Stimulated activated CD8-positive, alpha-beta memory T cell treated with anti-CD3 and anti-CD28 coated beads, Interleukin-4, amount 100 ng/mL, for 48 hours (primary cell): ENCODE measurements around the gene REC114.
"Not testable (repeated sequence)": the region's sequence is repeated elsewhere in the genome, so short reads cannot be mapped to it uniquely, and the experiment has no call there.

Source experiments
- DNase-seq: peaks from one replicate; pipeline ENCODE4 v3.0.0-alpha.2; 2020

The REC114 gene, protein sequence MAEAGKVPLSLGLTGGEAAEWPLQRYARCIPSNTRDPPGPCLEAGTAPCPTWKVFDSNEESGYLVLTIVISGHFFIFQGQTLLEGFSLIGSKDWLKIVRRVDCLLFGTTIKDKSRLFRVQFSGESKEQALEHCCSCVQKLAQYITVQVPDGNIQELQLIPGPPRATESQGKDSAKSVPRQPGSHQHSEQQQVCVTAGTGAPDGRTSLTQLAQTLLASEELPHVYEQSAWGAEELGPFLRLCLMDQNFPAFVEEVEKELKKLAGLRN

GRCh38 chr15:73442968-73443367, at the start of gene REC114:
Gene REC114 (plus strand): TSS chr15:73443164. CDS start chr15:73443186, 22 bp downstream.
- no peak for DNase-seq

DNA sequence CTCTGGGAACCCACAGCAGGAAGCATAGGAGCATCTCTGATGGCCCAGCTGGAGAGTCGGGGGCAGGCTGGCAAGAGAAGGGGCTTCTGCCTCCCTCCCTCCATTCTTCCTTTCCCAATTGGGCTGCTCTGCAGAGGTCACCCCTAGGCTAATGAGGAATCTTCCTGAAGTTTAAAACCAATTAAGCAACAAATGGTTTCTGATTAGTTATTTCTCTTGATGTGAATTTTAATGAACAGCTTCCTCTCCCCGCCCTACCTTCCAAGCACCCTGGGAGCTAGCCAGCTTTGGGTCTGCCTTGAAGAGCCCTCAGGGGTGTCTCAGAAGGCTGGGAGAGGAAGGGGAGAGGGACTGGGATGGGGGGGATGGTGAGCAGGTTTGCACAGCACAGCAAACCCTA, 49.6 kb upstream of the REC114 start:
- no peak for DNase-seq

GRCh38 chr15:73394782-73395181, 48.2 kb upstream of the REC114 start:
- no peak for DNase-seq

GRCh38 chr15:73395671-73396070, 47.3 kb upstream of the REC114 start:
- no peak for DNase-seq

DNA sequence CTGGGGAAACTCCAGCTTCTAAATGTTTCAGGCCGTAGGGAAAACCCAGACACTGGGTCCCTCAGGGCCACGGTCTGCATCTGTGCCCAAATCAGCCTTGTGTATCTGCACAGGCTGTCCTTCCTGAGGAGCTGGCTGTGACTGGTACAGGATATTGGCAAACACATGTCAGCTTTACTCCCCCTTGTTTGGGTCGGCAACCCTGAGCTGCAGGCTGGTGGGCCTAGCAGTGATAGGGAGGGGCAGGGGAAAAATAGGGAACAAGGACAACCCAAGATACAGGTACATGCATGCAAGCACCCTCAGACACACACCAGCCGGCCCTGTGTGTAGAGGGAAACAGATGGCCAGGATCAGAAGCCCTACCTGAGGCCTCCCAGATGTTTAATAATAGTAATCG, 45.5 kb upstream of the REC114 start:
- no peak for DNase-seq

DNA sequence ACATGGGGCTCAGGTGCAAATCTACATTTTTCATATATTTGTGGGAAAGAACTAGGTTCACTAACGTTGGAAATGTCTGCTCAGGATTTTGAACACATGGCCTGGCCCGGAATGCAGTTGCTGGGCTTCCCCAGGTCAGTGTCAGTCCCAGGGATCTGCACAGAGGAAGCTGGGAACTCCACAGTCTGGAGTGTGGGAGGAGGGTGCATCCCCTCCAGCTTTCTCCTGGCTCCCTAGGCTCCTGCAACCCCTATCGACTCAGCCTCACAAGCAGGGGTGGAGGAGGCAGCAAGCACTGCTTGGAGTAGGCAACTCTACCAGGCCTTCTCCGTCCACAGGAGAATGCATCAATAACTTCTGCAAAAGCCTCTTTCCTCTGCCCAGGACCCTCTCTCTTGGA, 44.1 kb upstream of the REC114 start:
- DNase-seq: no peak

DNA sequence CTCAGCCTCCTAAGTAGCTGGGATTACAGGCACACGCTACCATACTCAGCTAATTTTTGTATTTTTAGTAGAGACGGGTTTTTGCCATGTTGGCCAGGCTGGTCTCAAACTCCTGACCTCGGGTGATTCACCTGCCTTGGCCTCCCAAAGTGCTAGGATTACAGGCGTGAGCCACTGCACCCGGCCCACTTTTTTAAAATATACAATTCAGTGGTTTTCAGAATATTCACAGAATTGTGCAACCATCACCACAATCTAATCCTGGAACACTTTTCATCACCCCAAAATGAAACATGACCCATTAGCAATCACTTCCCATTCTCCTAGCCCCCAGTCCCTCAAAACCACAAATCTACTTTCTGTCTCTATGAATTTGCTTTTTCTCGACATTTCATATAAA, 42.7 kb upstream of the REC114 start:
- DNase-seq: not testable (repeated sequence)

GRCh38 chr15:73403171-73403570, 39.8 kb upstream of the REC114 start:
- no peak for DNase-seq

GRCh38 chr15:73414876-73415275, 28.1 kb upstream of the REC114 start:
- DNase-seq: no peak

- no peak for DNase-seq
Observed at GRCh38 chr15:73424506-73424905, 18.5 kb upstream of the REC114 start.

DNA sequence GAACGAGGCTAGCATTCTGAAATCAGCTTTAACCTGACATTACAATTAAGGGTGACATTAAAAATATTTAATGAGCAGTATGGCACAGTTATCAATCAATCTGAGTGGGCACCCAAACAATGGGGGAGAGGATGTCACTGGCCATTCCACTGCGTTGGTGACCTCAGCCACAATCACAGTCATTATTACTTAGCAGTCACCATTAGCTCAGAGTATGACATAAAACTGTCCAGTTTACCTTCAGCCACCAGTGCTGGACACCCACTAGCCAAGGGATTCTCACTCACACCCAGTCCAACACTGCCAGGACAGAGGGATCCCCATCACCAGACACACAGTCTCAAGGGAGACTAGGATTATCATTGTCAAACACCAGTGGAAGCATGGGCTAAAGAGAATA, 17.5 kb upstream of the REC114 start:
- no peak for DNase-seq

- no peak for DNase-seq
Observed at GRCh38 chr15:73426323-73426994, 16.5 kb upstream of the REC114 start.

GRCh38 chr15:73431329-73431728, 11.6 kb upstream of the REC114 start:
- not testable (repeated sequence) for DNase-seq

- no peak for DNase-seq
Observed at GRCh38 chr15:73433873-73434272, 9.1 kb upstream of the REC114 start.

DNA sequence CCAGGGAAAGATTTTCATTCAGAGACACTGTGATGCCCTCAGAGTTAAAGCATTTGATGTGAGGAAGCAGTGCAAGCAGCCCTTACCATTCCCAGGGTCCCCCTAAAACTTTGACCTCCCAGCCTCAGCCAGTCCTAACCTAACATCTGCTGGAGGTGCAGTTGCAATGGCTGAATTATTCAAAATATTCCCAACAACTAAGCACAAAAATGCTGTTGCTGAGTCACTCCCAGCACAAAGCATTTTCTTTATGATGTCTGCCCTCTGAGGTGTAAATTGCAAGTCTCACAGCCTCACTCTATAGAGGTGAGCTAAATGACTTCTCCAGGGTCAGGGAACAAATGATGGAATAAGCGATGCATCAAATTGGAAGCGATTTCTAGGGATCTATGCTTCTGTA, 6.4 kb upstream of the REC114 start:
- DNase-seq: no peak

DNA sequence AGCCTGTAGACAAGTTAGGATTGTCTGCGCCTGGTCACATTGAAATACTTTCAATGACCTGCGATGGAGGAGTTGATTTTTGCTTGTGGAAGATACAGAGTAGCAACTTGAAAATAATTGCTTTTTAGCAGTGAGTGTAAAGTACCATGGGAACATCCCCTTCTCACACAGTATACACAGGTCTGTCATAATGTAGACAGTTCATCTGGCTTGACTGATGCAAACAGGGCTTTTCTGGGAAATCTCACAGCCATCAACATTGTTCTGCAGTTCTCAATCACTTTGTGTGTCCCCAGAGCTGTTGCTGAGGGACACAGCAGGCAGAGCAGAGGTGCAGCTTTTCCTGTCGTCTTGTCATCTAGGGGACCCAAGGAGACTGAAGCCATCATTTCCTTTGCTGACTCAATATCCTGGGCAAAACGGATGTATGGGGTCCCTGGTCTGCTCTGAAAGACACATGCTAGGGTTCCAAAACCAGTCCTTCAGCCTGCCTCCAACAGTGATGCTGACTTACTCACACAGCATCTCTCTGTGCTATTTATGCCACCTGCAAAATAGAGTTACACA, 5.3 kb upstream of the REC114 start:
- no peak for DNase-seq

GRCh38 chr15:73438651-73439050, 4.3 kb upstream of the REC114 start:
- DNase-seq: no peak

GRCh38 chr15:73440571-73440970, 2.4 kb upstream of the REC114 start:
- no peak for DNase-seq

DNA sequence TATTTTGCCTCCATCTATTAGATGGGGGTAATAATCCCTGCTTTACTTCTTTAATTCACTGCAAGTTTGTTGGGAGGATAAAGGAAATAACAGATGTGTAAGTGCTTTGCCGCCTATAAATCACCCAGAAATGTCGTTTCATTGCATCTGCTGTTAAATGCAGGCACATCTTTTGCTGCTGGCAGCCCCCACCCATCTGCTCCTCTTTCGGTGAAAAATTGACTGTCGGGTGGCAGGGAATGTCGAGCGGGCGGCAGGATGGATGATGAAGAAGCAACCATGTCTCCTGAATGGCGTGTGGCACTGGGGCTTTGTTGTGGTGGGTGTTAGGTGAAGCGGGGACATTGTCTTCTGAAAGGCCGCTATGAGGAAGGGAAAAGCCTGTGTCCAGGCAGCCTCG, 543 bp upstream of the REC114 start:
- DNase-seq: no peak

DNA sequence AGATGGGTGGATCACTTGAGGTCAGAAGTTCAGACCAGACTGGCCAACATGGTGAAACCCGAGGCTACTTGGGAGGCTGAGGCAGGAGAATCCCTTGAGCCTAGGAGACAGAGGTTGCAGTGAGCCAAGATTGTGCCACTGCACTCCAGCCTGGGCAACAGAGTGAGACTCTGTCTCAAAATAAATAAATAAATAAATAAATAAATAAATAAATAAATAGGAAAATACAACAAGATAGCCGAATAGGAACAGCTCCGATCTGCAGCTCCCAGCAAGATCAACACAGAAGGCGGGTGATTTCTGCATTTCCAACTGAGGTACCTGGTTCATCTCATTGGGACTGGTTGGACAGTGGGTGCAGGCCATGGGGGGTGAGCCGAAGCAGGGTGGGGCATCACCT, 4.5 kb downstream of the REC114 start:
- not testable (repeated sequence) for DNase-seq

DNA sequence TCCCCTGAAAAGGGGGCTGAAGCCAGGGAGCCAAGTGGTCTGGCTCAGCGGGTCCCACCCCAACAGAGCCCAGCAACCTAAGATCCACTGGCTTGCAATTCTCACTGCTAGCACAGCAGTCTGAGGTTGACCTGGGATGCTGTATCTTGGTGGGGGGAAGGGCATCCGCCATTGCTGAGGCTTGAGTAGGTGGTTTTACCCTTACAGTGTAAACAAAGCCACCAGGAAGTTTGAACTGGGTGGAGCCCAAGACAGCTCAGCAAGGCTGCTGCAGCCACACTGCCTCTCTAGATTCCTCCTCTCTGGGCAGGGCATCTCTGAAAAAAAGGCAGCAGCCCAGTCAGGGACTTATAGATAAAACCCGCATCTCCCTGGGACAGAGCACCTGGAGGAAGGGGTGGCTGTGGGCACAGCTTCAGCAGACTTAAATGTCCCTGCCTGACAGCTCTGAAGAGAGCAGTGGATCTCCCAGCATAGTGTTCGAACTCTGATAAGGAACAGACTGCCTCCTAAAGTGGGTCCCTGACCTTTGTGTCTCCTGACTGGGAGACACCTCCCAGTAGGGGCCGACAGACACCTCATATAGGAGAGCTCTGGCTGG, 5.3 kb downstream of the REC114 start:
- DNase-seq: not testable (repeated sequence)

GRCh38 chr15:73449980-73450379, 7.0 kb downstream of the REC114 start:
- DNase-seq: not testable (repeated sequence)

- no peak for DNase-seq
Observed at GRCh38 chr15:73454096-73454495, 11.1 kb downstream of the REC114 start.

DNA sequence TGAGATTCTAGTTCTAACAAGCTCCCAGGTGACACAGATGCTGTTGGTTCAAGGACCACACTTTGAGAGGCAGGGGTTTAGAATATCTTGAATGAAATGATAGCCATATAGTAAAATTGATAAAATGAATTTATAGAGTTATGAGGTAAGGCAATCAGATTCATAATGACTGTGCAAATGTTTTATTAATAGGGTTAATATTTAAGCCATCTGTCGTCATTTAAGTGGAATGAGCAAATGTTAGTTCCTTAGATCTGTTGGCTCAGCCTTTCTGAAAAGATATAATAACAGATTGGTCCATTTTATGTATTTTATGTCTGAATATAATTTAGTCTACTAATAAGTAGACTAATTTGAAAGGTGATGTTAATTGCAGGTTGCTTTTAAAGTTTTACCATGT, 12.9 kb downstream of the REC114 start:
- no peak for DNase-seq
